CD4-positive, CD25-positive, alpha-beta regulatory T cell (primary cell): Measurements from ENCODE around the gene HPCAL4. TPM values are rescaled to one million over a fixed set of nuclear protein-coding genes. Genes with fewer than 3 reads are reported as not detected.

ENCODE experiments used
- ATAC-seq, 2 donors: fragments of 150-1000 bp; cut with Tn5 transposase; one replicate each; pipeline ENCODE4 v1.10.0; 2021; ENCODE audit warnings: low read depth in 2 of 2, moderate number of reproducible peaks in 2 of 2, moderate library complexity in 1 of 2
- DNase-seq, 3 donors: peaks; one replicate each; pipeline versions ENCODE4 v3.0.0 to v3.0.0-alpha.2; 2012 to 2022; ENCODE audit warnings: mixed read lengths in 1 of 3
- H3K27ac ChIP-seq: one replicate; pipeline ENCODE4 v1.7.0; 2013; ENCODE audit warnings: mild to moderate bottlenecking, low read length; ENCODE audit not compliant: insufficient read depth, poor library complexity, severe bottlenecking
- H3K27me3 ChIP-seq: one replicate; pipeline ENCODE4 v1.7.0; 2013; ENCODE audit warnings: low read length; ENCODE audit not compliant: control insufficient read depth, insufficient read depth
- H3K36me3 ChIP-seq: one replicate; pipeline ENCODE4 v1.7.0; 2013; ENCODE audit warnings: mild to moderate bottlenecking, low read length, moderate library complexity; ENCODE audit not compliant: control insufficient read depth, insufficient read depth
- H3K4me1 ChIP-seq: 2 replicates; pipeline ENCODE4 v1.7.0; 2013; ENCODE audit warnings: mild to moderate bottlenecking, low read length; ENCODE audit not compliant: insufficient read depth, control insufficient read depth, poor library complexity, severe bottlenecking
- H3K4me3 ChIP-seq: one replicate; pipeline ENCODE4 v1.7.0; 2013; ENCODE audit warnings: low read depth, mild to moderate bottlenecking, low read length, moderate library complexity
- H3K9me3 ChIP-seq, 2 experiments: 1 replicate in 1 of 2; 2 replicates in 1 of 2; pipeline ENCODE4 v1.7.0; 2013; ENCODE audit warnings: low read length in 2 of 2, mild to moderate bottlenecking in 1 of 2, moderate library complexity in 1 of 2; ENCODE audit not compliant: control insufficient read depth in 2 of 2
- H3K27ac Mint-ChIP-seq, 3 donors: one replicate each; pipeline ENCODE4 v1.8.0; 2020 to 2022; ENCODE audit warnings: mild to moderate bottlenecking in 3 of 3, mixed read lengths in 3 of 3, moderate library complexity in 2 of 3
- H3K27me3 Mint-ChIP-seq: one replicate; pipeline ENCODE4 v1.8.0; 2022; ENCODE audit warnings: mild to moderate bottlenecking, mixed read lengths
- H3K36me3 Mint-ChIP-seq: one replicate; pipeline ENCODE4 v1.8.0; 2020; ENCODE audit warnings: mixed read lengths
- H3K4me1 Mint-ChIP-seq, 4 donors: one replicate each; pipeline ENCODE4 v1.8.0; 2020 to 2022; ENCODE audit warnings: mixed read lengths in 4 of 4, mild to moderate bottlenecking in 1 of 4
- H3K4me3 Mint-ChIP-seq, 4 donors: one replicate each; pipeline ENCODE4 v1.8.0; 2020 to 2022; ENCODE audit warnings: mild to moderate bottlenecking in 4 of 4, mixed read lengths in 4 of 4, moderate library complexity in 3 of 4
- H3K9me3 Mint-ChIP-seq, 7 donors: one replicate each; pipeline ENCODE4 v1.8.0; 2020 to 2022; ENCODE audit warnings: mixed read lengths in 7 of 7, mild to moderate bottlenecking in 3 of 7, moderate library complexity in 2 of 7
- polyA plus RNA-seq, 4 donors: library from polyadenylated mRNA; unstranded; fragments of 300-500 nt; fragmentation: Illumina TruSeq; gene quantifications; one replicate each; pipeline ENCODE4 v1.2.3, GENCODE V29; 2021
- total RNA-seq: library from RNA; stranded (reverse); gene quantifications from one replicate; pipeline ENCODE4 v1.2.3, GENCODE V29; 2022

The HPCAL4 gene
- total and polyA plus RNA-seq, 5 donors from 2014 or later = 9.5 to 19.7 (median 13.8) TPM

DNA sequence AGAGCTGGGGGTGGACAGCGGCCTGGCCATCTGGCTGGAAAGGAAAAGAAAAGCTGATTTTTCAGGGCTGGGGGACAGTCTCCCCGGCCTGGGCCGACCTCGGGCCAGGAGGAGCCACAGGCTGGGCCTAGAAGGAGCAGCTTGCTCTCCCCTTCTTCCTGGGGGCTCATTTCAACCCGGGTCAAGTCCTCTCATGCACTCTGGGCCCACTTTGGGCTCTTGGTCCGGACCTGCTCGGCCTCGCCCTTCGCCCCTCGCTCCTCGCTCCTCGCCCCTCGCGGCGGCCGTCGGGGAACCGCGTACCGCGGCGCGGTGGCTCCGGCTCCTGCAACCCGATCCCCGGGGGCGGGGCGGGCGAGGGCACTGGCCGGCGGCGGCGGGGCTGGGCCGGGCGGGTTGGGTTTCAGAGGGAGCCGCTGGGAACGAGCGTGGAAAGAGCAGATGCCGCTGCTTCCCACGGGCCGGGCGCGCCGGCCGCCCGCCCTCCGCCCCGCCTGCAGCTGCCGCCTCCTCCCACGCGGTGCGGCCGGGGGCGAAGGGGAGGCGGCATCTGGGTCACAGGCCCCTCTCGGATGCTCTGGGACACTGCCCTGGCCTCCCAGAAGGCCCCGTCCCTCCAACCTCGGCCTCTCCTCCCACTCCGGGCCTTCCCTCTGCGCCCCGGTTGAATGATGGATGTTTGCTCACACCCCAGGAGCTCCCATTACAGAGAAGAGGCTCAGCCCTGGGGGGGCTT is 58.4 kb downstream of the HPCAL4 start:
- ATAC-seq (no peak), DNase-seq (no peak)
- Mint-ChIP-seq H3K9me3 (no peaks in the 10 kb centered on the region), H3K27ac (no peak overlapping the region), H3K36me3 (peaks cover 4% of the 10 kb centered on the region), H3K4me3 (no peak overlapping the region), H3K4me1 (peaks cover 0 to 16% (median 0%) of the 10 kb centered on the region in 4 donors), H3K27me3 (peaks cover 33% of the 10 kb centered on the region)
- no peaks in the 10 kb centered on the region for H3K9me3 ChIP-seq
- H3K4me1 ChIP-seq = no peaks in the 10 kb centered on the region
- peaks cover 2% of the 10 kb centered on the region for H3K27me3 ChIP-seq
- no peak overlapping the region for H3K27ac ChIP-seq
- no peak overlapping the region for H3K4me3 ChIP-seq
- no peaks in the 10 kb centered on the region for H3K36me3 ChIP-seq

DNA sequence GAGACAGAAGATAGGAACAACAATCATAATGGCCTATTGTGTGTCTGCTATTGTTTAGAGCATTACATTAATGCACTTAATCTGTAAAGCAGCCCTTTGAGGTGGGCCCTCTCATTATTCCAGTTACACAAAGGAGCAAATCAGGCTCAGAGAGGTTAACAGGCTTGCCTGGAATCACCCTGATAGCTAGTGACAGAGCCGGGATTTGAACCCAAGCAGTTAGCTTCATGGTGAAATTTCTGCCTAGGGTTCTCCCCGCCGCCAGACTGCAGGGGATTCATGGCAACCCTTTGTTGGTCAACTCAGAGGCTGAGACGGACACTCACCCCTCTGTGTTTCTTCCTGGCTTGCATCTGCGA is 58.9 kb downstream of the HPCAL4 start:
- Histone ChIP-seq H3K4me3 (no peak overlapping the region), H3K9me3 (no peaks in the 10 kb centered on the region), H3K27ac (no peak overlapping the region), H3K36me3 (no peaks in the 10 kb centered on the region), H3K27me3 (peaks cover 2% of the 10 kb centered on the region), H3K4me1 (no peaks in the 10 kb centered on the region)
- no peak overlapping the region for H3K4me3 Mint-ChIP-seq
- no peak overlapping the region for H3K27ac Mint-ChIP-seq
- no peak for ATAC-seq
- DNase-seq = no peak
- peaks cover 4% of the 10 kb centered on the region for H3K36me3 Mint-ChIP-seq
- H3K27me3 Mint-ChIP-seq = peaks cover 28% of the 10 kb centered on the region
- H3K4me1 Mint-ChIP-seq = peaks cover 0 to 16% (median 0%) of the 10 kb centered on the region in 4 donors
- H3K9me3 Mint-ChIP-seq = no peaks in the 10 kb centered on the region

- H3K4me3 Mint-ChIP-seq = no peak overlapping the region
- no peaks in the 10 kb centered on the region for H3K9me3 ChIP-seq
- DNase-seq = peak in 1 of 3 donors; percentile 10
- H3K4me1 ChIP-seq = no peaks in the 10 kb centered on the region
- peaks cover 26% of the 10 kb centered on the region for H3K27me3 Mint-ChIP-seq
- no peak for ATAC-seq
- H3K27ac Mint-ChIP-seq = no peak overlapping the region
- no peaks in the 10 kb centered on the region for H3K9me3 Mint-ChIP-seq
- H3K27ac ChIP-seq = no peak overlapping the region
- no peaks in the 10 kb centered on the region for H3K27me3 ChIP-seq
- no peak overlapping the region for H3K4me3 ChIP-seq
- peaks cover 0 to 16% (median 0%) of the 10 kb centered on the region in 4 donors for H3K4me1 Mint-ChIP-seq
- H3K36me3 Mint-ChIP-seq = peaks cover 4% of the 10 kb centered on the region
- no peaks in the 10 kb centered on the region for H3K36me3 ChIP-seq
Measured at GRCh38 chr1:39631361-39632322, 59.6 kb downstream of the HPCAL4 start.

DNA sequence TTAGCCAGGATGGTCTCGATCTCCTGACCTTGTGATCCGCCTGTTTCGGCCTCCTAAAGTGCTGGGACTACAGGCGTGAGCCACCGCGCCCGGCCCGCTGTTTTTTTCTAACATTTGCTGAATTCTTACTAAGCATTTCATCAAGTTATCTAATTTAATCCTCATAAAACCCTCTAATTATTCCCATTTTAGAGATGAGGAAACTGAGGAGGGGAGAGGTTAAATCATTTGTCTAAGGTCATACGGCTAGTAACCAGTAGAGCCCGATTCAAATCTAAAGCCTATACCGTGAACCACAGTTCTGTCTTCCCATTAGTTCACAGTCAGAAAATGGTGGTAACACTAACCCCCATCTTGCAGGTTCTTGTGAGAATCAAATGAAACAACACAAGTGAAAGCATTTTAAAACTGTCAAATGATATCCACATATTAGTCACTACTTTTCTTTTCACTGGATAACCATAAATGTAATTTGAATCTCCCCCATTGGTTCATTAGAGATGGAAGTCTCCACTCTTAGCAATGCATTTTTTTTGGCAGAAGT is 62.4 kb downstream of the HPCAL4 start:
- Histone ChIP-seq H3K27ac (no peak overlapping the region), H3K36me3 (no peaks in the 10 kb centered on the region), H3K27me3 (no peaks in the 10 kb centered on the region), H3K9me3 (no peaks in the 10 kb centered on the region), H3K4me3 (no peak overlapping the region), H3K4me1 (no peaks in the 10 kb centered on the region)
- Mint-ChIP-seq H3K36me3 (no peaks in the 10 kb centered on the region), H3K4me3 (no peak overlapping the region), H3K27ac (no peak overlapping the region), H3K27me3 (peaks cover 8% of the 10 kb centered on the region), H3K4me1 (peaks cover 0 to 16% (median 0%) of the 10 kb centered on the region in 4 donors), H3K9me3 (no peaks in the 10 kb centered on the region)
- ATAC-seq (no peak), DNase-seq (no peak)

Other genes with a start within 250 kb of the HPCAL4 start
- gene BMP8A, start 199.8 kb downstream of the HPCAL4 start, total RNA-seq = 0.35 TPM
- not detected for gene BMP8A, start 199.8 kb downstream of the HPCAL4 start, polyA plus RNA-seq
- gene PABPC4, start 114.6 kb downstream of the HPCAL4 start, total RNA-seq = 236 TPM
- gene PABPC4, start 114.6 kb downstream of the HPCAL4 start, polyA plus RNA-seq = 10 to 100 TPM; 17.0 to 28.3 (median 21.3) TPM
- 0.25 TPM for gene HEYL, start 51.8 kb downstream of the HPCAL4 start, total RNA-seq
- not detected for gene HEYL, start 51.8 kb downstream of the HPCAL4 start, polyA plus RNA-seq
- gene NT5C1A, start 19.3 kb downstream of the HPCAL4 start, total RNA-seq = 0.47 TPM
- gene NT5C1A, start 19.3 kb downstream of the HPCAL4 start, polyA plus RNA-seq = under 1 TPM in 1 of 4 donors, not detected in 3; 0.37 TPM
- gene PPIE, start 47.4 kb upstream of the HPCAL4 start, total RNA-seq = 36.8 TPM
- 100 to 1,000 TPM in 1 of 4 donors, 10 to 100 TPM in 3; 90.5 to 118 (median 94.1) TPM for gene PPIE, start 47.4 kb upstream of the HPCAL4 start, polyA plus RNA-seq
- not detected for gene OXCT2, start 79.9 kb upstream of the HPCAL4 start, total RNA-seq
- gene OXCT2, start 79.9 kb upstream of the HPCAL4 start, polyA plus RNA-seq = not detected
- gene BMP8B, start 97.4 kb upstream of the HPCAL4 start, total RNA-seq = 0.39 TPM
- under 1 TPM in 3 of 4 donors, not detected in 1; 0.05 to 0.13 (median 0.07) TPM for gene BMP8B, start 97.4 kb upstream of the HPCAL4 start, polyA plus RNA-seq
- gene TRIT1, start 192.1 kb upstream of the HPCAL4 start, total RNA-seq = 13.7 TPM
- gene TRIT1, start 192.1 kb upstream of the HPCAL4 start, polyA plus RNA-seq = 10 to 100 TPM in 3 of 4 donors, 1 to 10 TPM in 1; 9.4 to 14.7 (median 12.4) TPM
- gene MYCL, start 210.5 kb upstream of the HPCAL4 start, total RNA-seq = not detected
- under 1 TPM in 1 of 4 donors, not detected in 3; 0.13 TPM for gene MYCL, start 210.5 kb upstream of the HPCAL4 start, polyA plus RNA-seq